Progenitor cell of endocrine pancreas (in vitro differentiated cells): Measurements from ENCODE around the gene HS6ST1. TPM values are rescaled to one million over a fixed set of nuclear protein-coding genes. Genes with fewer than 3 reads are reported as not detected.

Experiments
- DNase-seq: peaks from one replicate; pipeline ENCODE4 v3.0.0; 2021; ENCODE audit warnings: low spot score; ENCODE audit not compliant: unreplicated experiment
- H3K27ac Mint-ChIP-seq: 2 replicates; pipeline ENCODE4 v1.8.0; 2021; ENCODE audit warnings: mild to moderate bottlenecking, moderate library complexity, mixed read lengths
- H3K27me3 Mint-ChIP-seq: 2 replicates; pipeline ENCODE4 v1.8.0; 2021; ENCODE audit warnings: mixed read lengths
- H3K36me3 Mint-ChIP-seq: 2 replicates; pipeline ENCODE4 v1.8.0; 2022; ENCODE audit warnings: mixed read lengths; ENCODE audit not compliant: insufficient read depth
- H3K4me1 Mint-ChIP-seq: 2 replicates; pipeline ENCODE4 v1.8.0; 2021; ENCODE audit warnings: low read depth, mixed read lengths
- H3K4me3 Mint-ChIP-seq: 2 replicates; pipeline ENCODE4 v1.8.0; 2021; ENCODE audit warnings: low read depth, mild to moderate bottlenecking, moderate library complexity, mixed read lengths
- H3K9me3 Mint-ChIP-seq: 2 replicates; pipeline ENCODE4 v1.8.0; 2021; ENCODE audit warnings: low read depth, mixed read lengths
- total RNA-seq: library from RNA; stranded (reverse); gene quantifications from 2 replicates; pipeline ENCODE4 v1.2.1, GENCODE V29; 2021
- TF ChIP-seq, protein P1 (sequence below): fragments of 200-600 bp; sonication (generic); IDR thresholded peaks from one replicate; pipeline ENCODE4 v1.5.0; 2021; ENCODE audit warnings: antibody characterized with exemption, mild to moderate bottlenecking; ENCODE audit not compliant: unreplicated experiment

HS6ST1 gene
- total RNA-seq, 1 donor from 2014 or later: 81.2 TPM

GRCh38 chr2:128364441-128364911 lies 45.8 kb upstream of the HS6ST1 start:
- no peak for DNase-seq
- H3K27me3 Mint-ChIP-seq: peaks cover 20% of the 10 kb centered on the region
- TF ChIP-seq, protein P1, sequence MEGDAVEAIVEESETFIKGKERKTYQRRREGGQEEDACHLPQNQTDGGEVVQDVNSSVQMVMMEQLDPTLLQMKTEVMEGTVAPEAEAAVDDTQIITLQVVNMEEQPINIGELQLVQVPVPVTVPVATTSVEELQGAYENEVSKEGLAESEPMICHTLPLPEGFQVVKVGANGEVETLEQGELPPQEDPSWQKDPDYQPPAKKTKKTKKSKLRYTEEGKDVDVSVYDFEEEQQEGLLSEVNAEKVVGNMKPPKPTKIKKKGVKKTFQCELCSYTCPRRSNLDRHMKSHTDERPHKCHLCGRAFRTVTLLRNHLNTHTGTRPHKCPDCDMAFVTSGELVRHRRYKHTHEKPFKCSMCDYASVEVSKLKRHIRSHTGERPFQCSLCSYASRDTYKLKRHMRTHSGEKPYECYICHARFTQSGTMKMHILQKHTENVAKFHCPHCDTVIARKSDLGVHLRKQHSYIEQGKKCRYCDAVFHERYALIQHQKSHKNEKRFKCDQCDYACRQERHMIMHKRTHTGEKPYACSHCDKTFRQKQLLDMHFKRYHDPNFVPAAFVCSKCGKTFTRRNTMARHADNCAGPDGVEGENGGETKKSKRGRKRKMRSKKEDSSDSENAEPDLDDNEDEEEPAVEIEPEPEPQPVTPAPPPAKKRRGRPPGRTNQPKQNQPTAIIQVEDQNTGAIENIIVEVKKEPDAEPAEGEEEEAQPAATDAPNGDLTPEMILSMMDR: no peak
- no peak overlapping the region for H3K4me3 Mint-ChIP-seq
- H3K27ac Mint-ChIP-seq: no peak overlapping the region
- H3K9me3 Mint-ChIP-seq: peaks cover 3% of the 10 kb centered on the region
- H3K4me1 Mint-ChIP-seq: peaks cover 19% of the 10 kb centered on the region
- H3K36me3 Mint-ChIP-seq: no peaks in the 10 kb centered on the region

- H3K36me3 Mint-ChIP-seq: no peaks in the 10 kb centered on the region
- H3K27me3 Mint-ChIP-seq: peaks cover 20% of the 10 kb centered on the region
- no peak overlapping the region for H3K27ac Mint-ChIP-seq
- no peak overlapping the region for H3K4me3 Mint-ChIP-seq
- H3K9me3 Mint-ChIP-seq: no peaks in the 10 kb centered on the region
- TF ChIP-seq, protein P1: no peak
- DNase-seq: no peak
- peaks cover 17% of the 10 kb centered on the region for H3K4me1 Mint-ChIP-seq
Observed at GRCh38 chr2:128363934-128364361, 45.3 kb upstream of the HS6ST1 start.

- peaks cover 20% of the 10 kb centered on the region for H3K27me3 Mint-ChIP-seq
- no peak for DNase-seq
- H3K4me3 Mint-ChIP-seq: no peak overlapping the region
- TF ChIP-seq, protein P1: no peak
- H3K4me1 Mint-ChIP-seq: peaks cover 15% of the 10 kb centered on the region
- no peaks in the 10 kb centered on the region for H3K9me3 Mint-ChIP-seq
- H3K36me3 Mint-ChIP-seq: no peaks in the 10 kb centered on the region
- H3K27ac Mint-ChIP-seq: peak overlapping the region; percentile 70
Observed at GRCh38 chr2:128362889-128363228, 44.2 kb upstream of the HS6ST1 start.

- Mint-ChIP-seq H3K36me3 (no peaks in the 10 kb centered on the region), H3K27me3 (peaks cover 20% of the 10 kb centered on the region), H3K4me3 (no peak overlapping the region), H3K4me1 (peaks cover 15% of the 10 kb centered on the region), H3K9me3 (no peaks in the 10 kb centered on the region), H3K27ac (peak overlapping the region; percentile 94)
- DNase-seq: no peak
- TF ChIP-seq, protein P1: no peak
Observed at GRCh38 chr2:128362176-128362888, 43.7 kb upstream of the HS6ST1 start.

DNA sequence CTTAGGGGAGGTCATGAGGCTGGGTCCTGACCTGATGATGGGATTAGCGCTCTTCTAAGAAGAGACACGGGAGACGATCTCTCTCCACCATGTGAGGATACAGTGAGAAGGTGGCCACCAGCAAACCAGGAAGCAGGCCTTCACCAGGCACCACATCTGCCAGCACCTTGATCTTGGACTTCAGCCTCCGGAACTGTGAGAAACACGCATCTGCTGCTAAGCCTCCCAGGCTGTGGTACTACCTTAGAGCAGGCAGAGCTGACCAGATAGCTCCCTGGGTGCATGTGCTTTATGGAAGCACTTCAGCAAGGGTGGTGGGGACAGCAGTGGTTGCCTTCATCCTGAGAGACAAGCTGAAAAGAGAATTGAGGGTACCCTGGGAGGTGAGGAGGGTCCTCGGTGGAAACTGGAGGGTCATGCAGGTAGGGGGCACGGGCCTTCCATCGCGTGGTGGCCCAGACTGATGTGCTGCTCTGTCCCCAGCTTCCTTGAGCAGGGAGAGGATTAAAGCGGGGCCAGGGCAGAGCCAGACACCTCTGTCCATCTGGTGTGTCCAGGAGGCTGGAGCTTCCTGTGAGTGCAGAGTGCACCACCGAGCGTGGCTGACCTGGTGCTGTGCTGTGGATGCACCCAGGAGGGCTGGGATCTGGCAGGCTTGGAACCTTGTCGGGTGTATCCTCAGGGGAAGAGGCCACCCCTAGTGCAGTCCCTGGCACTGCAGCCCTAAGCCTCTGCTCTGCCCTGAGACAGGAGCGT lies 42.9 kb upstream of the HS6ST1 start:
- no peak overlapping the region for H3K4me3 Mint-ChIP-seq
- H3K27me3 Mint-ChIP-seq: peaks cover 16% of the 10 kb centered on the region
- no peaks in the 10 kb centered on the region for H3K9me3 Mint-ChIP-seq
- TF ChIP-seq, protein P1: no peak
- H3K4me1 Mint-ChIP-seq: peaks cover 15% of the 10 kb centered on the region
- no peak for DNase-seq
- H3K36me3 Mint-ChIP-seq: no peaks in the 10 kb centered on the region
- no peak overlapping the region for H3K27ac Mint-ChIP-seq
